GM21737 (cell line): ENCODE measurements around the gene STEAP1B.
"Not testable (repeated sequence)": the region's sequence is repeated elsewhere in the genome, so short reads cannot be mapped to it uniquely, and the experiment has no call there.

Experiments used
- ATAC-seq: cut with Tn5 transposase; IDR thresholded peaks from one replicate; pipeline ENCODE4 v1.9.1; 2021; ENCODE audit warnings: mild to moderate bottlenecking, moderate library complexity; ENCODE audit not compliant: unreplicated experiment

STEAP1B gene

DNA sequence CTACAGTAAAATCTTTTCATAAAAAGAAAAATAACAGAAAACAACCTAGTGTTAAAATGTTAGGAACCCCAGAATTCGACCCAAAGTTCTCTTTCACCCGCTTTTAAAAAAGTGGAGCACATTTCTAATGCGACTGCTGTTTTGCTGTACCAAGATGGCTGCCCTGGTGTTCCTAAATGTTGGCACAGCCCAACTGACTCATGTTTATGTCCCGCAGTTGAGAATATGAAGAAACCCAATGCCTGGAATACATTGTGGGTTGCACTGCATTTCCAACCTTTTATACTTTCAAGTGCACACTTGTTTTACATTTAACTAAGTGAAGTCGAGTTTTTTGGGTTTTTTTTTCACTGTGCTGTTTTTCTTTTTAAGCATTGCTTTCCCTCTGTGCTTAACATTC lies 944 bp downstream of the STEAP1B start:
- ATAC-seq, result no peak

- not testable (repeated sequence) for ATAC-seq
These were observed 3.1 kb downstream of the STEAP1B start for GRCh38 chr7:22496912-22497311.

GRCh38 chr7:22496296-22496888 lies 3.6 kb downstream of the STEAP1B start:
- not testable (repeated sequence) for ATAC-seq

DNA sequence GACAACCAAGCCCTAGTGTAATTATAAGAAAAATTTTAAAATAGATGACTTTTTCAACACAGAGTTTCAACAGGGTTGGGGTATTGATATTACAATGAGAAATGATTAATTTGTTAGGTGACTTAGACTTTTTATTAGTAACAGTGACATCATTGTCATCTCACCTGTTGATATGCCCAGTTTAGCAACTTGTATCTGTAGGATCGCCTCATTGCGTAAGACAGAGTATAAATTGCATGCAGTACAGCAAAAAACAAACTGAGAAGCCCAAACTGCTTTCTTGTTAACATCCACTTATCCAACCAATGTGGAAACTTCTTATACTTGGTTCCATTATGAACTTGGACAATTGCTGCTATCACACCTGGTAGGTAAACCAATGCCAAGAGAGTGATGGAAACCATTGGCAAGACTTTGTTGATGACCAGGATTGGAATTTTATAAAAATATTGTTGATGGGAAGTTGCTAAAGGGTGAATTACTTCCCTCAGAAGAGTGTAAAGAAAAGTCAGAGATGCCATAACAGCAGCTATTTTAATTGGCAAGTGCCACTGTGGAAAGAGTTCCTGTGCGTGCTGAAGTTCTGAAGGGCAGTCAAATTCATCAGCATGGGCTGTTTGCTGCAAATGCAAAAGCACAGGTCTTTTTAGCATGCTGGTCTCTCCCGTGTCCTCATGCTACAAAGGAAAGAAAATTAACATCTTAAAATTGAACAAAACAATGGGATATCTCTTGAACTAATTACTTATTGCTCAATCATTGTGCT lies 6.6 kb downstream of the STEAP1B start:
- ATAC-seq, result not testable (repeated sequence)

GRCh38 chr7:22488643-22489462 lies 11.1 kb downstream of the STEAP1B start:
- ATAC-seq, result no peak

- no peak for ATAC-seq
These were observed 11.9 kb downstream of the STEAP1B start for GRCh38 chr7:22487978-22488642.

DNA sequence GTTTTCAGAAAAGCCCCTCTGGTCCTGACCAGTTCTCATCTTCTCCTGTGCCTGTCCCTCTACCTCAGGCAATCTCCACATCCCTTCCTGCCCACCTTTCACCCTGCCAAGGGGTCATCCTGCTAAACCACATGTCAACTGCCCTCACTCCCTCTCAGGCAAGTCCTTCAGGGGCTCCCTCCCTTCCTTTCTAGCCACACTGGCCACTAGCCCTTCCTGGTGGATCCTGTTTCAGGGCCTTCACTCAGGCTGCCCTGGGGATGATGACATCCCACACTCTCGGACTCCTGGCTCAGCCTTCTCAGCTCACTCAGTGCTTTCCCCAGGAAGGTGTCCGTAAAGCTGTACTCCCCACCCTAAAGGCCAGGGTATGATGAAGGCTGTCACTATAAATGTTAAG lies 13.4 kb downstream of the STEAP1B start:
- no peak for ATAC-seq

- ATAC-seq, result no peak
These were observed 14.8 kb downstream of the STEAP1B start for GRCh38 chr7:22485189-22485588.

GRCh38 chr7:22482503-22482902 lies 17.5 kb downstream of the STEAP1B start:
- no peak for ATAC-seq

DNA sequence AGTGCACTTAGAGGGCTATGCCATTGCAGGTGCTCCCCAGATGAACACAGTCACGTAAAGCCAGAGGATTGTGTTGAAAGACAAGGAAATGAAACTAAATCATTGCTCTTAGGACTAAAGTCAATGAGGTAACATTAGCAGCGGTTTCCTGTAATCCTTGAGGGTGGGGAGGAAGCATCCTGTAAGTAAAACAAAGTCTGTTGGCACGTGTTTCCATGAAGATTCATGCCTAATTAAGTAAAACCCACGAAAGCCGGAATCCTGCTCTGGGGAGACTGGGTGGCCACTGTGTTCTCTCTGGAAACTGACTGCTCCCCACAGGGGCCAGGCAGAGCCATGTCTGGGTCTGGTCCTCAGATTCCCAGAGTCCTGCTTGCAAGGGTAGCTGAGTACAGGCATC lies 18.3 kb downstream of the STEAP1B start:
- peak; percentile 84 for ATAC-seq

- ATAC-seq, result no peak
These were observed 19.4 kb downstream of the STEAP1B start for GRCh38 chr7:22480523-22481075.

GRCh38 chr7:22477876-22478450 lies 22.0 kb downstream of the STEAP1B start:
- no peak for ATAC-seq

DNA sequence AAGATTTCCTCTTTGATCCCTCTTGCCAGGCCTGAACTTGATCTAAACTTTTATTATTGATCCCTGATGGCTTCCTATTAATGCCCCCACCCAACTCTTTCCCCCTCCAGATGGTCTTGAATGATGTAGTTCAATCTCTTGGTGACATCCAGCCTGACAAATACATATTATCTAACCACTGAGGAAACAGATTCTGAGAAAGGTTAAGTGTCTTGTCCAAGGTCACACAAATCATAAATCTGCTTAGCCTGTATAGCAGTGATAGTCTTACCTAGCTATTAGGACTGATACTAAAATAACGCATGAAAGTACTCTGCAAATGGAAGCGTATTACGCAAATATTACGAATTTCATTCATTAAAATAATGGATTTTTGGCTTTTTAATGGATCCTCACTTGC lies 22.7 kb downstream of the STEAP1B start:
- ATAC-seq, result no peak

GRCh38 chr7:22476824-22477223 lies 23.2 kb downstream of the STEAP1B start:
- ATAC-seq, result no peak

GRCh38 chr7:22474645-22475044 lies 25.3 kb downstream of the STEAP1B start:
- no peak for ATAC-seq

- no peak for ATAC-seq
These were observed 29.0 kb downstream of the STEAP1B start for GRCh38 chr7:22470981-22471380.

DNA sequence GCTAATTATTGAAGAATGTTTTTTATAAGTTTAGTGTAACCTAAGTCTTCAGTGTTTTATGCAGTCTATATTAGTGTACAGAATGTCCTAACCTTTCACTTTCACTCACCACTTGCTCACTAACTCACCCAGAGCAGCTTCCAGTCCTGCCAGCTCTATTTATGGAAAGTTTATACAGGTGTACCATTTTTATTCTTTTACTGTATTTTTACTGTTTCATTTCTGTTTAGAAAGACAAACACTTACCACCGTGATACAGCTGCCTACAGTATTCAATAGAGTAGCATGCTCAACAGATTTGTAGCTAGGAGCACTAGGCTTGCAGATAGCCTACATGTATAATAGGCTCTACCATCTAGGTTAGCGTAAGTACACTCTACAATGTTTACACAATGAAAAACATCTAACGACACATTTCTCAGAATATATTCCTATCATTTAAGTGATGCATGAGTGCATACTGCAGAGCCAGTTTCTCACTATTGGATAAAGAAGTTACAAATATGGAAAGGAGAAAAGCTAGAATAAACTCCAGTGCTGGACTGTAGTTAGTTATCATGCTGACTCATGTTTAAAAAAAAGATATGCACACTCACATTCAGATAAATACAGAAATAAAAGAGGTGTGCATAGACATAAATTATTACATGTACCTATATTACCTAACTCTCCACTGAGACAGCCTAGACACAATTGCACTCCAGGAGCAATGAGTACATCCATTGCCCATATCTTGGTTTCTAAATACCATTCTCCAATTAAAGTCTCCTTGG lies 30.4 kb downstream of the STEAP1B start:
- ATAC-seq, result no peak

GRCh38 chr7:22468609-22469008 lies 31.4 kb downstream of the STEAP1B start:
- ATAC-seq, result no peak

DNA sequence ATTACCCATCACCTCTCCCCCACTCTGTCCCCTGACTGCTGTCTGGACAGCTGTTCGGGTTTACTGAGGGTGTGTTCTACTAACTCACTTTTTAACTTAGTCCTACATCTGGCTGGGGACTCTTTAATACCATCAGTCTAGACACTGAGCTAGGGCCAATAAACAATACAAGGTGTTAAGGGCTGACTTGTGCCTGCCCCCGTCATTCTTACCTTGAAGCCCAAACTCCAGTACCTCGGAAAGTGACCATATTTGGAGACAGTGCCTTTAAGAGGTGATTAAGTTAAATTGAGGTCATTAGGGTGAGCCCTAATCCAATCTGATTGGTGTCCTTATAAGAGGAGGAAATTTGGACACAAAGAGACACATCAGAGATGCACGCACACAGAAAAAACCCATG lies 35.7 kb downstream of the STEAP1B start:
- ATAC-seq, result no peak
